Hepatocyte (in vitro differentiated cells): ENCODE data around the gene ARAF.

ENCODE experiments used
- CTCF ChIP-seq: fragments of 200-600 bp; sonication (generic); IDR thresholded peaks from 2 replicates; pipeline ENCODE4 v1.5.1; 2016; ENCODE audit warnings: antibody characterized with exemption, mild to moderate bottlenecking; ENCODE audit not compliant: poor library complexity
- EZH2 ChIP-seq: fragments of 200-600 bp; sonication (generic); IDR thresholded peaks from 2 replicates; pipeline ENCODE4 v1.6.1; 2016; ENCODE audit warnings: antibody characterized with exemption, mild to moderate bottlenecking, borderline replicate concordance

GRCh38 chrX:47619486-47620302, 58.7 kb downstream of the ARAF start, which contains the start of gene SYN1:
- TF ChIP-seq CTCF (no peak), EZH2 (no peak)
